HFF-Myc (cell line): ENCODE data around the gene WDR1.

ENCODE experiments used
- DNase-seq: peaks from one replicate; pipeline ENCODE4 v3.0.0-alpha.2; 2011; ENCODE audit warnings: low read depth; ENCODE audit errors: extremely low read depth
- H3K4me3 ChIP-seq: replicated peaks from 2 replicates; pipeline ENCODE4 v1.5.1; 2011; ENCODE audit warnings: low read depth, mild to moderate bottlenecking, control low read depth, low read length
- CTCF ChIP-seq: IDR thresholded peaks from 2 replicates; pipeline ENCODE4 v1.5.1; 2012; ENCODE audit warnings: mild to moderate bottlenecking, low read depth, low read length, control low read depth; ENCODE audit errors: missing control alignments

WDR1 gene

GRCh38 chr4:10114147-10114546, 2.5 kb downstream of the WDR1 start:
- peak overlapping the region; percentile 85; the same call in 1 of the 2 replicates for H3K4me3 ChIP-seq
- DNase-seq: no peak
- no peak for TF ChIP-seq CTCF

- no peak overlapping the region for H3K4me3 ChIP-seq
- DNase-seq: no peak
- no peak for TF ChIP-seq CTCF
Measured at GRCh38 chr4:10113362-10114047, 3.1 kb downstream of the WDR1 start.

- DNase-seq: no peak
- H3K4me3 ChIP-seq: no peak overlapping the region
- TF ChIP-seq CTCF: no peak
Measured at GRCh38 chr4:10112658-10113284, 3.8 kb downstream of the WDR1 start.

- no peak for DNase-seq
- no peak for TF ChIP-seq CTCF
- H3K4me3 ChIP-seq: no peak overlapping the region
Measured at GRCh38 chr4:10111067-10111801, 5.4 kb downstream of the WDR1 start.

GRCh38 chr4:10109995-10110670, 6.5 kb downstream of the WDR1 start:
- no peak for TF ChIP-seq CTCF
- H3K4me3 ChIP-seq: no peak overlapping the region

GRCh38 chr4:10108818-10109783, 7.5 kb downstream of the WDR1 start:
- H3K4me3 ChIP-seq: no peak overlapping the region
- no peak for DNase-seq
- TF ChIP-seq CTCF: no peak

More at GRCh38 chr4:10109995-10110670, 6.5 kb downstream of the WDR1 start:
- no peak for DNase-seq
